ENCODE results near the gene RNF17. TPM values are rescaled to one million over a fixed set of nuclear protein-coding genes. Genes with fewer than 3 reads are reported as not detected.

RNF17 gene
- total RNA-seq, 4 donors from 2014 or later, result not detected

DNA sequence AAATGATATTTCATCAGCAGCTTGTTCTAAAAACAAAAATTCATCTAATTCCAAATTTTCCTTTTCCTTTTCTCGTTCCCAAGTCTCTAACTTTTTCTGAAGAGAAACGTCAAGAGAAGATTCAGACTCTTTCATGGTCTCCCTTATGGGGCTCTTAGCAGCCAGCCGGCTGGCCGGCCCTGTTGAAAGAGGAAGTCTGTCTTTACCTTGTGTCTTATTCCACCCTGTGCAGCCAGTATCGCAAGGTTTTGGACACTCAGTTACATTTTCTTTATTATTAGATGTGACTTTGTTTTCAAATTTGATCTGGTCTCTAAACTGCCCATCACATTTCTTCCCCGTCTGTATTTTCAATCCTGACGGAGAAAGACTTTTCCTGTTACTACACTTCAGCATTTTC lies 142.3 kb downstream of the RNF17 start:
- no peaks in the 10 kb centered on the region for H3K27me3 ChIP-seq
- 88% methylated on average over 7 of the region's 7 CpGs for WGBS
- intact Hi-C loops (cut with DNase I), result no loop called here
- no peaks in the 10 kb centered on the region for H3K4me1 ChIP-seq
- no peak for TF ChIP-seq EP300 (IDR thresholded peaks at IDR 0.05)
- TF ChIP-seq POLR2AphosphoS5 (IDR thresholded peaks at IDR 0.05), result no peak
- TF ChIP-seq, protein P1, sequence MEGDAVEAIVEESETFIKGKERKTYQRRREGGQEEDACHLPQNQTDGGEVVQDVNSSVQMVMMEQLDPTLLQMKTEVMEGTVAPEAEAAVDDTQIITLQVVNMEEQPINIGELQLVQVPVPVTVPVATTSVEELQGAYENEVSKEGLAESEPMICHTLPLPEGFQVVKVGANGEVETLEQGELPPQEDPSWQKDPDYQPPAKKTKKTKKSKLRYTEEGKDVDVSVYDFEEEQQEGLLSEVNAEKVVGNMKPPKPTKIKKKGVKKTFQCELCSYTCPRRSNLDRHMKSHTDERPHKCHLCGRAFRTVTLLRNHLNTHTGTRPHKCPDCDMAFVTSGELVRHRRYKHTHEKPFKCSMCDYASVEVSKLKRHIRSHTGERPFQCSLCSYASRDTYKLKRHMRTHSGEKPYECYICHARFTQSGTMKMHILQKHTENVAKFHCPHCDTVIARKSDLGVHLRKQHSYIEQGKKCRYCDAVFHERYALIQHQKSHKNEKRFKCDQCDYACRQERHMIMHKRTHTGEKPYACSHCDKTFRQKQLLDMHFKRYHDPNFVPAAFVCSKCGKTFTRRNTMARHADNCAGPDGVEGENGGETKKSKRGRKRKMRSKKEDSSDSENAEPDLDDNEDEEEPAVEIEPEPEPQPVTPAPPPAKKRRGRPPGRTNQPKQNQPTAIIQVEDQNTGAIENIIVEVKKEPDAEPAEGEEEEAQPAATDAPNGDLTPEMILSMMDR (IDR thresholded peaks at IDR 0.05), result no peak
- TF ChIP-seq POLR2A (IDR thresholded peaks at IDR 0.05; ENCODE audit: low read depth), result no peak
- no peaks in the 10 kb centered on the region for H3K9me3 ChIP-seq
- peaks cover 26 to 86% (median 32%) of the 10 kb centered on the region in 4 donors for H3K36me3 ChIP-seq
- no peak overlapping the region for H3K4me3 ChIP-seq
- no peak overlapping the region for H3K27ac ChIP-seq (replicated peaks in 1 of 4)
- DNase-seq (ENCODE audit: extremely low spot score), result no peak

- peaks cover 24 to 62% (median 30%) of the 10 kb centered on the region in 4 donors for H3K36me3 ChIP-seq
- intact Hi-C loops (cut with DNase I), result no loop called here
- DNase-seq (ENCODE audit: extremely low spot score), result no peak
- H3K9me3 ChIP-seq, result no peaks in the 10 kb centered on the region
- no peak overlapping the region for H3K4me3 ChIP-seq
- H3K27me3 ChIP-seq, result no peaks in the 10 kb centered on the region
- no peak overlapping the region for H3K27ac ChIP-seq (replicated peaks in 1 of 4)
- no peak for TF ChIP-seq POLR2AphosphoS5 (IDR thresholded peaks at IDR 0.05)
- TF ChIP-seq POLR2A (IDR thresholded peaks at IDR 0.05; ENCODE audit: low read depth), result no peak
- no peak for TF ChIP-seq EP300 (IDR thresholded peaks at IDR 0.05)
- TF ChIP-seq, protein P1 (IDR thresholded peaks at IDR 0.05), result no peak
- 94% methylated on average over 2 of the region's 2 CpGs for WGBS
- no peaks in the 10 kb centered on the region for H3K4me1 ChIP-seq
These were observed 146.6 kb downstream of the RNF17 start for GRCh38 chr13:24910502-24911132.

GRCh38 chr13:24911133-24911908 lies 147.4 kb downstream of the RNF17 start:
- Histone ChIP-seq H3K4me3 (no peak overlapping the region), H3K9me3 (no peaks in the 10 kb centered on the region), H3K36me3 (peaks cover 17 to 55% (median 27%) of the 10 kb centered on the region in 4 donors), H3K4me1 (no peaks in the 10 kb centered on the region), H3K27ac (replicated peaks in 1 of 4) (no peak overlapping the region), H3K27me3 (no peaks in the 10 kb centered on the region)
- TF ChIP-seq POLR2AphosphoS5 (IDR thresholded peaks at IDR 0.05) (no peak), POLR2A (IDR thresholded peaks at IDR 0.05; ENCODE audit: low read depth) (no peak), EP300 (IDR thresholded peaks at IDR 0.05) (no peak)
- TF ChIP-seq, protein P1 (IDR thresholded peaks at IDR 0.05), result no peak
- WGBS, result 92% methylated on average over 10 of the region's 10 CpGs
- DNase-seq (ENCODE audit: extremely low spot score), result no peak
- intact Hi-C loops (cut with DNase I), result no loop called here

GRCh38 chr13:24916464-24916863 lies 152.5 kb downstream of the RNF17 start:
- Histone ChIP-seq H3K4me3 (no peak overlapping the region), H3K9me3 (no peaks in the 10 kb centered on the region), H3K27me3 (no peaks in the 10 kb centered on the region), H3K36me3 (peaks cover 0 to 6% (median 4%) of the 10 kb centered on the region in 4 donors), H3K4me1 (peaks cover 0 to 3% (median 1%) of the 10 kb centered on the region in 4 donors), H3K27ac (replicated peaks in 1 of 4) (no peak overlapping the region)
- intact Hi-C loops (cut with DNase I), result no loop called here
- TF ChIP-seq, protein P1 (IDR thresholded peaks at IDR 0.05), result no peak
- no peak for TF ChIP-seq POLR2AphosphoS5 (IDR thresholded peaks at IDR 0.05)
- TF ChIP-seq EP300 (IDR thresholded peaks at IDR 0.05), result no peak
- TF ChIP-seq POLR2A (IDR thresholded peaks at IDR 0.05; ENCODE audit: low read depth), result no peak
- DNase-seq (ENCODE audit: extremely low spot score), result no peak
